GM12892 (cell line): Measurements from ENCODE around the gene FAM118A.
"Not testable (repeated sequence)": the region's sequence is repeated elsewhere in the genome, so short reads cannot be mapped to it uniquely, and the experiment has no call there.

Experiments used
- DNase-seq: peaks from one replicate; pipeline ENCODE4 v3.0.0; 2011; ENCODE audit not compliant: insufficient read length
- FAIRE-seq: peaks from 2 replicates; lab custom pipeline; 2011; peaks lifted over from hg19 to GRCh38; lab: Jason Lieb, UNC
- POLR2A ChIP-seq: IDR thresholded peaks from 2 replicates; pipeline ENCODE4 v1.6.1; 2011; ENCODE audit warnings: low read depth, low read length, control low read depth
- POLR2AphosphoS5 ChIP-seq: IDR thresholded peaks from 2 replicates; pipeline ENCODE4 v1.6.1; 2011; ENCODE audit warnings: low read depth, low read length, control low read depth
- TAF1 ChIP-seq: IDR thresholded peaks from 2 replicates; pipeline ENCODE4 v1.6.1; 2011; ENCODE audit warnings: low read depth, mild to moderate bottlenecking, control low read depth, low read length, borderline replicate concordance

Gene FAM118A

DNA sequence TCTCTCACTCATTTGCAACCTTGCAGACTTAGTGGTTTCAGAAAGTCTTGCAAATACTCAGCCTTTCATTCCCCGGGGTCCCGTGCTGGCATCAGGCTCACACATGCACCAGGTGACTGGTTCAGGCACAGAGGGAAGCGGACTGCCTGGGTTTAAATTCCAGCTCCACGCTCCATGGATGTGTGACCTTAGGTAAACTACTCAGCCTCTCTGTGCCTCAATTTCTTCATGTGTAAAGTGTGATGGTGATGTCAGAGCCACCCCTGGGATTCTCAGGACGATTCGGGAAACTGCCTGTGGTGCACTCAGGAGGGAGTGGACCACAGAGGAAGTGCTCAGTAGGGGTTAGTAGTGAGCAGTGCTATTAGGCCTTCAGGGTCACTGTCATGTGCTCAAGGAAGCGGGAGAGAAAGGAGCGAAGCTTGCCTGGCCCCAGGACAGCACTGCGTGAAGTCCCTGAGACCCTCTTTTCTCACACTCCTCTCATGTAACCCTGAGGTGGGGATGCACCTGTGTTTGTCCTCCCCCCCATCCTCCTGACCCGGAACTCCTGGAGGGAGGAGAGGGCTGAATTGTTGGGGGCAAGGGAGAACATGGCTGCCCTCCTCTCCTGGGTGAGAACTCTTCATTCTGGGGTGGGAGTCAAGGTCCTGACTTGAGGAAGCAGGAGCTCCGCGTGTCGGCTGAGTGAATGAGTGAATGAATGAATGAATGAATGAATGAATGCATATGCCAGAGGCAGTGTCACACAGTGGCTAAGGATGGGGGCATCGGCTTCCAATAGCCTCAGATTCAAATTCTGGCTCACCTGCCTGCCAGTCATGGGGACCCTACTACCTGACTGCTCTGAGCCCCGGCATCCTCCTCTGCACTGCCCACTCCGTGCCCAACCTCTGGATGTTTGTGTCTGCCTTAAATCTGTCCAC, 39.4 kb upstream of the FAM118A start:
- TF ChIP-seq POLR2A (no peak), TAF1 (no peak), POLR2AphosphoS5 (no peak)
- DNase-seq, result no peak
- no peak for FAIRE-seq

DNA sequence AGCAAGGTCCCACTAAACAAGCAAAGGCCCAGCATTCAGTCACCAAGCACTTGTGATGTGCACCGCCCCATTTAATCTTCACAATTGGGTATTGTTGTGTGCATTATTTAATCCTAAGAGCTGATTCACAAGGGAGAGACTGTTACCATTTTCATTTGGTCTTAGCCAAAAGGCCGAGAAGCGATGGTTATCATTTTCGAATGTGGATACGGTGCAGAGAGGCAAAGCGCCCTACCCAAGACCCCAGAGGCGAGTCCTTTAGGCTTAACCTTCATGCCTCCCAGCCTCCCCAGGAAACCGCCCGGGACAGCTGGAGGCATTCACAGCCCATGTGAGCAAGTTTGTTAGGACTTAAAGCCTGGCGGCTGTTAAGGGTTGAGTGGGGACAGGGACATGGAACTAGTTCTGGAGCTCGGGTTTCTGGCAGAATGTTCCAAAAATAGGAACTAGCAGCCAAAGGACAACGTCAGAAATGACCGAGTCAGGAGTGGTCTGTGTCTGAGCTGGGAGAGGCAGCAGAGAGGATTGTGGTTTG, 38.0 kb upstream of the FAM118A start:
- no peak for DNase-seq
- FAIRE-seq, result no peak
- no peak for TF ChIP-seq POLR2A
- TF ChIP-seq TAF1, result no peak
- no peak for TF ChIP-seq POLR2AphosphoS5

DNA sequence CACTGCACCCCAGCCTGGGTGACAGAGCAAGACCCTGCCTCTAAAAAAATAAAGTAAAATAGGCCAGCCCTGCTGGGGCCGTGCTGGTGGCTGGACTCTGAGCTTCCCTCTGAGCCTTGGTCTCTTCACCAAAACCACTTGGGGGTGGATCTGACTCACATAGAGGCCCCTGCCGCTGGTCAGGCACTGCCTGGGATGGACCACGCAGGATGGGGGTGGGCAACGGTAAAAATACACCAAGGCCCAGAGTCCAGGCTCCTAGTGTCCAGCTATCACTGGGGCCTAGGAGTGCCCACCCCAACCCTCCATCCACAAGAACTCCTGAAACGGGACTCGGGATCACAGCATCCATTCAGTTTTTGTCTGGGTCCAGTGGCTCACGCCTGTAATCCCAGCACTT, 37.2 kb upstream of the FAM118A start:
- FAIRE-seq, result no peak
- DNase-seq, result no peak
- TF ChIP-seq TAF1 (no peak), POLR2A (no peak), POLR2AphosphoS5 (no peak)

DNA sequence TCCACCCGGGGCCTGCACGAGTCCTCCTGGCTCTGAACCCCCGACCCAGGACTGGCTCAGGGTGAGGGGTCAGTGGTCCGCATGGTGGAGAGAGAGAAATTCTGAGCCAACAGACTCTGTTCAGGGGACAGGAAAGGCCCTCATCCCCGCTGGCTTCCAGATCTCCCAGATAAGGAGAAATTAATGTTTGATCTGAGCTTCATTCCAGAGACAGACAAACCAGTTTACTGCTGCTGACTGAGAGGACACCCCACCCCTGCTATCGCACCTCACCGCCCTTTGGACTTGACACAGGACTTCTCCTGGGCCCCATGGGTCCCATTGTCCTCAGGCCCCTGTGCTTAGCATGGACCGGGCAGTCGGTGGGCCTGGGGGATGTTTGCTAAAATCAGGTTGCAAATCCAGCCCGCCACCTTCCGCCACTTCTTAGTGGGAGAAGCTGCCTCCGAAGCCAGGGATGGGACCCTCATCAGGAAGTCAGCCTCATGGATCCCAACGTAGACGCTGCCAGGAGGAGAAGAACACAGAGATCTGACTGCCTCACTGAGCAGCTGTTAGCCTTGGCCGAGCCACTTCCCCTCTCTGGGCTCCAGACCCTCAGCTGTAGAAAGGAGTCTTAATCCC, 36.2 kb upstream of the FAM118A start:
- TF ChIP-seq POLR2AphosphoS5, result no peak
- FAIRE-seq (no peak), DNase-seq (no peak)

DNA sequence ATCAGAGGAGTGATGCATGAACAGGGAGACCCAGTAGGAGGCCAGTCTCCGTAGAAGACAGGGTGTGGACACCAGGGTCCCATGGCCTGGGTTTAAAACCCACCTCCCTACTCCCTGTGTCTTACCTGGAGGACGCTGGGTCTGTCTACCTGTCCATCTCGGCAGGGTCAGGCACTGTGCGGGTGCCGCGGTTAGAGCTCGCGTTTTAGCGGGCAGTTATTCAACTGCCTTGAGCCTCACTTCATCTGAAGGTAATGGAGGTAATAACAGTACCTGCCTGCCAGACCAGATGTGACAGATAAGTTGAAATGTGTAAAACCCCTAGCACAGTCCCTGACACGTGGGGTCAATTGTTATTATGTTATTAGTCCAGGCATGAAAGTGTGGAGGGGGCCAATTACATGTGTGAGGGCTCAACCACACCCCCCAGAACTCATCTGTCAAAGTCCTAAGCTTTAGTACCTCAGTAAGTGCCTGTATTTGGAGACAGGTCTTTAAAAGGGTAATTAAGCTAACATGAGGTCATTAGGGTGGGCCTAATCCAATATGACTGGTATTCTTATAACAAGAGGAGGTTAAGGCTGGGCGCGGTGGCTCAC, 33.1 kb upstream of the FAM118A start:
- no peak for TF ChIP-seq TAF1
- no peak for TF ChIP-seq POLR2AphosphoS5
- TF ChIP-seq POLR2A, result no peak
- FAIRE-seq (no peak), DNase-seq (no peak)

DNA sequence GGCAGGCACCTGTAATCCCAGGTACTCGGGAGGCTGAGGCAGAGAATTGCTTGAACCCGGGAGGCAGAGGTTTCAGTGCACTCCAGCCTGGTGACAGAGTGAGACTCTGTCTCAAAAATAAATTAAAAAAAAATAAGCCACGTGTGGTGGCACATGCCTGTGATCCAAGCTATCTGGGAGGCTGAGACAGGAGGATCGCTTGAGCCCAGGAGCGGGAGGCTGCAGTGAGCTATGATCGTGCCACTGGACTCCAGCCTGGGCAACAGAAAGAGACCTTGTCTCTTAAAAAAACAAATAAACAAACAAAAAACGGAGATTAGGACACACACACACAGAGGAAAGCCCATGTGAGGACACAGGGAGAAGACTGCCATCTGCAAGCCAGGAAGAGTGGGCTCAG, 32.0 kb upstream of the FAM118A start:
- not testable (repeated sequence) for FAIRE-seq, DNase-seq

DNA sequence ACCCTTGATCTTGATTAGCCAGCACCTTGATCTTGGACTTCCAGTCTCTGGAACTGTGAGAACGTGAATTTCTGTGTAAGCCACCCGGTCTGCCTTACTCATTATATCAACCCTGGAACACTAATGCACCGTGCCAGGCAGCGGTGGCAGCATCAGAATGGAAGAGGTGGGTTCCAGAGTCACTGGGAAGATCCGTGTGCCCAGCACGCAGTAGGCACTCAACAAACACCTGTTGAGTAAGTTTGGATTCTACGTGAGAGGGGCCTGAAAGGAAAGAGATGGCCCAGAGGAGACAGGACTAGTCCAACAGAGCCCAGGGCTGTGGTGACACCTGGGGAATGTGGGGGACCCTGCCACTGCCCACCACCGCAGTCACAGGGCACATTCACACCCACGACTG, 31.6 kb upstream of the FAM118A start:
- DNase-seq, result no peak
- TF ChIP-seq TAF1, result no peak
- TF ChIP-seq POLR2AphosphoS5, result no peak
- TF ChIP-seq POLR2A, result no peak
- no peak for FAIRE-seq

DNA sequence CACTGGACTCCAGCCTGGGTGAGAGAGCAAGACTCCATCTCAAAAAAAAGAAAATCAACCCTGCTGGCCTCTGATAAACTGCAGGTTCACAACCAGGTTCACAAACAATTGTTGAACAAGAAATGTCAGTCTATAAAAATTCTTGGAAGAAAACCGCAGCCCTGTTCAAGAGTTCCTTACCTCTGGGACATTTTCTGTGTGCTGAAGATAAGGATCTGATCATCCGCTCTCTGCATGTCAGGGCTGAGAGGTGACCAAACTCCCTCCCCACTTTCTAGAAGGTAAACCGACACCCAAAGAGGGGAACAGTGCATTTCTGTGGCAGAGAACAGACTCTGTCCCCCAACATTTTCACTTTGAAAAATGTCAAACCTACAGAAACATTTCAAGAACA, 29.1 kb upstream of the FAM118A start:
- DNase-seq, result no peak
- no peak for TF ChIP-seq TAF1
- TF ChIP-seq POLR2AphosphoS5, result no peak
- TF ChIP-seq POLR2A, result no peak
- FAIRE-seq, result no peak

DNA sequence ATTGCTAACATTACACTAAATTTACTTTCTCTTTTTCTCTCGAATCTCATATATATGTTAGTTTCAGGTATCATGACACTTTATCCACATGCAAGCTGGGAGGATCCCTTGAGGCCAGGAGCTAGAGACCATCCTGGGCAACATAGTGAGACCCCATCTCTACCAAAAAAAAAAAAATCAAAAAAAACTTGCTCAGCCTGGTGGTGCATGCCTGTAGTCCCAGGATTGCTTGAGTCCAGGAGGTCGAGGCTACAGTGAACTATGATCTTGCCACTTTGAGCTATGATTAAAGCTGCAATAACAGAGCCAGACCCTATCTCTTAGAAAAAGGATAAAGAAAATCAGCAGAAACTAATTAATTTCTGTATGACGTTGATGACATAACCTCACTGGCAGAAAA, 28.7 kb upstream of the FAM118A start:
- FAIRE-seq (no peak), DNase-seq (no peak)
- TF ChIP-seq TAF1 (no peak), POLR2A (no peak), POLR2AphosphoS5 (no peak)

DNA sequence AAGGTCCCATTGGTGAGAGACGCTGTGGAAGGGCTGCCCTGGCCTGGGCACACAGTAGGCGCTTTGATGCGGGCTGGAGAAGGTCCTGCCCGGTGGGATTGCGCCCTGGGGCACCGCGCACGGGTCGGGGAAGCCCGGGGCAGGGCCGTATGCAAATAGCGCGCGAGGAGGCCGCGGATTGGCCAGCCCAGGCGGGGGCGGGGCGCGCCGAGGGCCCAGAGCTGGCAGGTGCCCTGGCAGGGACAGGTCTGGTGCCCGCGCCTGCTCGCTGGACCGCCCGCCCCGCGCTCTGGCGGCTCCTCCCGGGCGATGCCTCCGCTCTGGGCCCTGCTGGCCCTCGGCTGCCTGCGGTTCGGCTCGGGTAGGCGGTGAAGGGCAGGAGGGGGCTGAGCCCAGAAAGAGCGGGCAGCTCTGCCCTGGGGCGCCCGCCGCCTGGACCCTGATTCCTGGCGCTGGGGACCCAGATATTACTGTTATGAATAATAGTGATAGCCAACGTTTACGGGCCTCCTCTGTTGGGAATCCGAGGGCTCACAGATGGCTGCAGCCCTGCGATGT, 24.9 kb upstream of the FAM118A start, which contains the start of gene UPK3A:
TSS of gene UPK3A (plus strand) at position 245 of the 558 bp plus-strand sequence. CDS start at position 310, 65 bp downstream.
- no peak for TF ChIP-seq TAF1
- TF ChIP-seq POLR2A, result no peak
- no peak for TF ChIP-seq POLR2AphosphoS5
- FAIRE-seq (no peak), DNase-seq (no peak)

DNA sequence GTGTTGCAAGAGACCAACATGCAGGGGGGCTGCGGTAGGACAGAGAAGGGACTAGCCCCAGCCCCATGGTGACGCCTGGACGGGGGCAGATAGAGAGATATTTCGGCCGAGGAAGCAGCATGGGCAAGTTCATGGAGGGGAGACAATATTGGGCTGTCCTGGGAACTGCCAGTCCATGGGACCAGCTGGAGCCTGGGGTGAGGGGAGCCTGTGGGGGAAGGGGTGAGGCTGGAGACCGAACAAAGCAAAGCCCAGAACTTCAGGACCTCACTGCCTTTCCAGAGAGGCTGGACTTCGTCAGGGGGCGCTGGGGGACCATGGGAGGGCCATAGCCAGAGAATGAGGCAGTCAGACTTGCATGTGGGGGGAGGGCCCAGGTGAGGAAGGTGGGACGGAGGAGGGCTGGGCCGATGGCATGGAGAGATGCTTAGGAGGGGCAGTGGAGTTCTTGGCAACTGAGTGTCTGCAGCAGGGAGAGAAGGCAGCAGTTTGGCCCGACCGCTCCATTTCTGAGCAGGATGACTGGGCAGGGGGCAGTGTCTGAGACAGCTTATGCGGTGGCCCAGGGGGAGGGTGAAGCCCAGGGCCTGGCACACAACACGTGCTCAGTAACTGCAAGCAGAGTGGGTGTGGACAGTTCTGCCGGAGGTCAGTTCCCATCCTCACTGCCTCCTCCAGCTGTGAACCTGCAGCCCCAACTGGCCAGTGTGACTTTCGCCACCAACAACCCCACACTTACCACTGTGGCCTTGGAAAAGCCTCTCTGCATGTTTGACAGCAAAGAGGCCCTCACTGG, 24.3 kb upstream of the FAM118A start:
- FAIRE-seq, result no peak
- no peak for DNase-seq
- no peak for TF ChIP-seq POLR2AphosphoS5
- TF ChIP-seq POLR2A, result no peak
- TF ChIP-seq TAF1, result no peak
